A673 (cell line): Measurements from ENCODE around the gene RASSF4. TPM values are rescaled to one million over a fixed set of nuclear protein-coding genes. Genes with fewer than 3 reads are reported as not detected.

Experiments used
- BruUV-seq: library from RNA; stranded (reverse); fragments of 400-500 nt; replicated peaks from 2 replicates; lab custom pipeline; 2021; lab: Mats Ljungman, UMichigan
- CTCF ChIA-PET: fragments of 300-600 bp; sonication (Branson Sonifier 250); formaldehyde crosslinking; loops from one replicate; lab custom pipeline; 2022; ENCODE audit warnings: antibody characterized with exemption; lab: Charles Lee
- POLR2A ChIA-PET: fragments of 300-600 bp; sonication (Branson Sonifier 250); formaldehyde crosslinking; loops from one replicate; lab custom pipeline; 2022; ENCODE audit warnings: antibody characterized with exemption; ENCODE audit not compliant: low non-redundant PET; lab: Charles Lee
- DNase-seq: peaks from one replicate; pipeline ENCODE4 v3.0.0-alpha.2; 2015; ENCODE audit warnings: low spot score
- H3K27ac ChIP-seq: fragments of 200-600 bp; sonication (generic); 2 replicates; pipeline ENCODE4 v1.5.1; 2016; ENCODE audit warnings: mixed run types, low read depth, mild to moderate bottlenecking, mixed read lengths, antibody characterized with exemption, low read length; ENCODE audit not compliant: poor library complexity, severe bottlenecking
- H3K27me3 ChIP-seq: fragments of 200-600 bp; sonication (generic); replicated peaks from 2 replicates; pipeline ENCODE4 v1.6.1; 2017; ENCODE audit warnings: mixed run types, low read depth, mild to moderate bottlenecking, mixed read lengths, antibody characterized with exemption, low read length; ENCODE audit not compliant: insufficient read depth, poor library complexity
- H3K36me3 ChIP-seq: fragments of 200-600 bp; sonication (generic); 2 replicates; pipeline ENCODE4 v1.6.1; 2016; ENCODE audit warnings: mixed run types, mild to moderate bottlenecking, mixed read lengths, antibody characterized with exemption, low read length; ENCODE audit not compliant: insufficient read depth, poor library complexity, severe bottlenecking
- H3K4me1 ChIP-seq: fragments of 200-600 bp; sonication (generic); 2 replicates; pipeline ENCODE4 v1.6.1; 2017; ENCODE audit warnings: mixed run types, mild to moderate bottlenecking, mixed read lengths, antibody characterized with exemption, low read length; ENCODE audit not compliant: insufficient read depth, poor library complexity, severe bottlenecking
- H3K4me3 ChIP-seq: fragments of 200-600 bp; sonication (generic); 2 replicates; pipeline ENCODE4 v1.5.1; 2016; ENCODE audit warnings: low read depth, mixed run types, mild to moderate bottlenecking, mixed read lengths, low read length; ENCODE audit not compliant: poor library complexity, severe bottlenecking
- H3K9me3 ChIP-seq: fragments of 200-600 bp; sonication (generic); 2 replicates; pipeline ENCODE4 v1.6.1; 2016; ENCODE audit warnings: mixed run types, low read depth, mild to moderate bottlenecking, mixed read lengths, antibody characterized with exemption, low read length; ENCODE audit not compliant: poor library complexity, severe bottlenecking
- CTCF ChIP-seq: fragments of 300-800, 200-600 bp; sonication (generic); conservative IDR thresholded peaks from 2 replicates; pipeline ENCODE4 v1.5.1; 2017; ENCODE audit warnings: low read depth, mild to moderate bottlenecking, antibody characterized with exemption, low read length, moderate library complexity, mixed read lengths
- EZH2 ChIP-seq: fragments of 200-600 bp; sonication (generic); IDR thresholded peaks from 2 replicates; pipeline ENCODE4 v1.6.1; 2017; ENCODE audit warnings: borderline replicate concordance, low read depth, mild to moderate bottlenecking, mixed read lengths, antibody characterized with exemption, low read length; ENCODE audit not compliant: poor library complexity, severe bottlenecking
- intact Hi-C: fragments of 100-400 bp; cut with micrococcal nuclease; formaldehyde crosslinking; loops from one replicate; pipeline ENCODE4 v1.10.0; 2022; ENCODE audit not compliant: unreplicated experiment
- total RNA-seq: library from RNA; stranded (reverse); gene quantifications from 2 replicates; pipeline ENCODE4 v1.2.3, GENCODE V29; 2021

Gene RASSF4
- total RNA-seq, 1 experiment from 2014 or later: 0.71 TPM

- Histone ChIP-seq H3K4me3 (no peak overlapping the region), H3K9me3 (no peaks in the 10 kb centered on the region), H3K36me3 (no peaks in the 10 kb centered on the region), H3K27me3 (no peaks in the 10 kb centered on the region), H3K4me1 (peaks cover 13% of the 10 kb centered on the region), H3K27ac (no peak overlapping the region)
- no peak for DNase-seq
- no TSS peak for BruUV-seq
- POLR2A ChIA-PET: no interaction called here
- CTCF ChIA-PET: no interaction called here
- intact Hi-C loops: loop anchor here (10.0 kb wide), 1 partner anchor 1297 kb away; no protein-coding TSS in a partner anchor
- TF ChIP-seq CTCF (no peak), EZH2 (no peak)
Measured at GRCh38 chr10:44971434-44971833, 11.8 kb downstream of the RASSF4 start.

GRCh38 chr10:44971935-44972757 is 12.5 kb downstream of the RASSF4 start:
- ChIA-PET CTCF (no interaction called here), POLR2A (no interaction called here)
- Histone ChIP-seq H3K27ac (no peak overlapping the region), H3K4me3 (no peak overlapping the region), H3K36me3 (no peaks in the 10 kb centered on the region), H3K27me3 (no peaks in the 10 kb centered on the region), H3K9me3 (no peaks in the 10 kb centered on the region), H3K4me1 (peaks cover 13% of the 10 kb centered on the region)
- DNase-seq: no peak
- intact Hi-C loops: loop anchor here (10.0 kb wide), 1 partner anchor 1297 kb away; no protein-coding TSS in a partner anchor
- TF ChIP-seq CTCF (no peak), EZH2 (no peak)
- BruUV-seq: no TSS peak

- ChIA-PET CTCF (no interaction called here), POLR2A (no interaction called here)
- no TSS peak for BruUV-seq
Measured at GRCh38 chr10:44972874-44973306, 13.3 kb downstream of the RASSF4 start.

More at GRCh38 chr10:44972874-44973306, 13.3 kb downstream of the RASSF4 start:
- Histone ChIP-seq H3K4me1 (peaks cover 14% of the 10 kb centered on the region), H3K9me3 (no peaks in the 10 kb centered on the region), H3K36me3 (no peaks in the 10 kb centered on the region), H3K4me3 (no peak overlapping the region), H3K27me3 (no peaks in the 10 kb centered on the region), H3K27ac (no peak overlapping the region)
- DNase-seq: no peak
- intact Hi-C loops: loop anchor here (10.0 kb wide), 1 partner anchor 1298 kb away; no protein-coding TSS in a partner anchor
- TF ChIP-seq EZH2 (no peak), CTCF (no peak)
